GM18507 (cell line): ENCODE results near the gene PARP8.
A peak's percentile ranks its signal among the peaks of the same experiment; 100 is the strongest.

Source experiments
- DNase-seq: peaks from one replicate; pipeline ENCODE4 v3.0.0; 2011; ENCODE audit warnings: low read depth; ENCODE audit not compliant: insufficient read length; ENCODE audit errors: extremely low spot score
- FAIRE-seq: peaks from 2 replicates; lab custom pipeline; 2011; peaks lifted over from hg19 to GRCh38; lab: Jason Lieb, UNC

The PARP8 gene

DNA sequence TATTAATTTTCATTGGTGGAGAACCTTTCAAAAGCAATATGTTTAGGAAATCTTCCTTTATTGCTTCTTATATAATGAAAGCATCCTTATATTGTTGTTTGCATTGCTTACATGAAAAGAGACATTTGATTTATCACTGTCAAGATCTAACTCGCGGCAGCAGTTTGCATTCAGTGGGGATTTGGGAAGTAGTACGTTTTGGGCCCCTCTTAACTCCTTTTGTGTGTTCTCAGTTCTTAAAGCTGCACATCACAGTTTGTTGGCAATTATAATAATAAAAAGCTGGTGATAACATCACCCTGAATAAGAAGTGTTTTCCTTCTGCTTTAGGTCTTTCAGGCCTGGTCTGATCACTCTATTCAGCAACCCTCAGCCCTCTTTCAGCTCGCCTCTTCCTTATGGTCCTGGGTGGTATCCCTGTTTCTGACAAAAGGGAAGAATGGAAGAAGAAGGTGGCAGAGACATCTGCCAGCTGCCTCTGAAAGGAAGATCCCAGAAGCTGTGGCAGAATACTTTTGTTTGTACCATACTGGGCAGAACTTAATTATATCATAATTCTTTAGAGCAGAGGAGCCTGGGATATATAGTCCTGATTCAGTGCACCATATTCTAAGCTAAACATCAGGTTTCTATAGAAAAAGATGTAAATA, 53.7 kb downstream of the PARP8 start:
- DNase-seq (no peak), FAIRE-seq (no peak)

DNA sequence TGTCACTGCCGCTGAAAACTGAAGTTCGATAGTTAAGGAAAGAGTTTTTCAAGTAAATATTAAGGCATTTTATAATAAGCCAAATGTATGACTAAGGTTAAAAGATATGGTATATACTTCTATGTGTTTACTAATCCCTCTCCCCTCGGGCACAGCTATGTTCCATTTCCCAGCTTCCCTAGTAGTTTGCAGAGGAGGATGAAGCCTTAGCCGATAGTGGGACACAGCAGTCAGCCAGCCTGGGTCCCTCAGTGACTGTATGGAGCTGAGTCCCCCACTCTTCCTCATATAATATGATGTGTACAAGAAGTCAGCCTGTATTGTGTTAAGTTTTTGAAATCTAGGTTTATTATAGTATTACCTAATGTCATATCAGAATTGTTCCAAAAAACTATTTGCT, 55.8 kb downstream of the PARP8 start:
- FAIRE-seq (no peak), DNase-seq (no peak)

DNA sequence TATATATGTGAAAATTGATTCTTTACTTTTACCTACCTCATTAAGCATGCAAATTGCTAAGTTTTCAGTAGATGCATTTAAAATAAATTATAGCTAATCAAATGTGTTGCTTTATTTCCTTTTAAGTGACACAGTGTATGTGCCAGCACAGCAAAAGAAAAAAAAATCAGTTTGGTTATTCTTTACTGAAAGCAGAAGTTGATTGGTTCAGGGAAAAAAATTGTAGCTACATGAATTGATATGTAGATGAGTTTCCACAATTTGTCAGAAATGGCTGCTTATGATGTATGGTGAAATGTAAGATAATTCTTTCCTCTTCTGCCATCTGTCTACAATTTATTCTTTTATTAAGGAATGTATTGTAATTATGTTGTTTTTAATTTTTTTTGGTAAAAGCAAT, 57.8 kb downstream of the PARP8 start:
- peak; percentile 33 for FAIRE-seq

DNA sequence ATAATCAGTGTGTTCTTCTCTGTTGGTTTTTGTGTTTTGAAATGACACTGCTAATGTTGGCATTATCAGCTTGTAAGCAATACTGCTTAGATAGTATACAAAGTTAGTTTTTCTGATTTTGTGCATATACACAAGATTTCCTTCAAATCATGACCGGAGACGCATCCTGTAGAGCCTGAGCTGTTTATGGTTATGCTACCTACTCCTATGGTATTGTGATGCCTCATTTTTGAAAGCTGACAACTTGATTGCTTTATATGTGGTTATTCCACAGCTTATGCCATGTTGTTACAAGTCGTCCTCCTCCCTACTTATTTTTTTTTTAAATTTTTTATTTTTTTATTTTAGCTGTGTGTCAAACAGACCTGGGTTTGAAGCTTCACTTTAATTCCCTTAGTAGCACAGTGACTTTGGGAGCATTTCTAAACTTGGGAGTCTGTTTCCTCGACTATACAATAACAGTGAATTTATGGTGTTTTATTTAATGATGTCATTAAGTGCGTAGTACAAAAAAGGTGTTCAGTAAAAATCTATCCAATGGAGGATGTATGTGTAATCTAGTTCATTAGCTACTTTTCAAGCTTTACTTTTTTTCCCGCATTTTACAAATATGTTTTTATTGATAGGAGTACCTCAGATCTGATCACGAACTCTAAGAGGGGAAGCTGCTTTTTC, 59.5 kb downstream of the PARP8 start:
- FAIRE-seq, result no peak
- no peak for DNase-seq

More for the DNA sequence above, 57.8 kb downstream of the PARP8 start:
- no peak for DNase-seq

DNA sequence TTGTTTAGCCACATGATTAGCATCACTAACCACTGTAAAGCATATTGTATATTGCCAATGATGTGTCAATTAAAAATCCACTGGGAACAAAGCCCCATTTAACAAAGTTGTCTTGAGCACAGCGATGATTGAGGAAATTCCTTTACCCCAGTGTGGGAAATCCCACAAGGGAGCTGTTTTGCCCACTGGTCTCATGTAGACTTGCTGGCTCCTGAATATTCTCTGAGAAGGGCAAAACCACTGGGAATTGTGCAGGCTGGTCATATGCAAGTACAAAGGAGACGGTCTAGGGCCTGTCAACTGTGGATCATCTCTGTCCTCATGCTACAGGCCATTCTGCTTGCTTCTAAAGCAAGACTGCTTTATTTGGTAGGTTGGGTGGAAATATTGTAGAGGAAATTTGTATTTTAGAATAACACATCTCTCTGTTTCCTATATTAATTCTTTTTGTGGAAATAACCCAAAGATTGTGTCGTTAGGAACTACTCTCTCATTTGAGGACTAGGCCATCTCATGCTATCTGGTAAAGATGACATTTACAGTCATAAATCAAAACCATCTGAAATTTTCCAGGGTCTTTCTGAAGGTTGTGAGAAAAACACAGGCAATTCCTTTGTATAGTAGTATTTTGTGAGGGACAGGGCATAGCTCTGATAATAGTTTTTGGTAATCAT, 60.2 kb downstream of the PARP8 start:
- FAIRE-seq, result peak; percentile 45
- no peak for DNase-seq

DNA sequence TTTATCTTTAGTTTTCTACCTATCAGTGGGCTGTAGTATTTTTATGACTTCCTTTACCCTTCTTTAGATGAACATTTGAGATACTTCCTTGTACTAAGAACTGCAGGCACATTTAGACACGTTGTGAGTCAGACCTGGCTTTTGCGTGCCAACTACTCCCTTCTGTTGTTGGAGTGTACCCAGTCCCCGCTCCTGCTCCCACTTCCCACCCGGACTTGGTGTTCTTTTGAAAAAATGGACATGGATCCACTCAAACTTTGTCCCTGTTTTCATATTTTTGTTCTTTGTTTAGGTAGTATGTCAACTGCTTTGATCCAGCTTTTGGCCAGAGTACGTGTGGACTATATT, 60.7 kb downstream of the PARP8 start:
- DNase-seq, result no peak

DNA sequence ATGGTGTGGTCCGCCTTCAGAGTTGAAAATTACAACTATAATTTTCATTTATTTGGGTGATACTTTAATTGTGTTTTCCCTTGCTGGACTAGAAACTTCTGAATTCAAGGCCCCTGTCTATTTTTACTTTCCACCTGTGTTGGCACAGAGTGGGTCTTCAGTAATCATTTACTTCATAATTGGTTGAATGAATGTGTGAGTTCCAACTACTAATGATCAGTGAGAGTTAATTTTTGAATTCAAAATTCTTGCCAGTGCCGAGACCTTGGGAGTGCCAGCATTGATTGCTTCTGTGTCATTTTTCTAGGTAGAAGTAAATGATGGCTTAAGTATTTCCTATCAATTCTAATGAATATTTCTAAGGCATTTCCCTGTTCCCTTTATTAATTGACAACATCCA, 61.4 kb downstream of the PARP8 start:
- FAIRE-seq, result no peak
- no peak for DNase-seq

More for the DNA sequence above, 60.7 kb downstream of the PARP8 start:
- no peak for FAIRE-seq

DNA sequence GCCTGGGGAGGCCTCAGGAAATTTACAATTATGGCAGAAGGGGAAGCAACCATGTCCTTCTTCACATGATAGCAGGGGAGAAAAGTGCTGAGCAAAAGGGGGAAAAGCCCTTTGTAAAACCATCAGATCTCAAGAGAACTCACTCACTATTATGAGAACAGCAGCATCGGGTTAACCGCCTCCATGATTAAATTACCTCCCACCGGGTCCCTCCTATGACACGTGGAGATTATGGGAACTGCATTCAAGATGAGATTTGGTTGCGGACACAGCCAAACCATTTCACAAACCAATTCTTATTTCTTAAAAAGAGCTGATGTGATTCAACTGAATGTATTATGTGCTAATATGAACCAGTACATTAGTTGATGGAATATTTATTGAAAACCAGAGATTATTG, 63.9 kb downstream of the PARP8 start:
- FAIRE-seq (no peak), DNase-seq (no peak)

DNA sequence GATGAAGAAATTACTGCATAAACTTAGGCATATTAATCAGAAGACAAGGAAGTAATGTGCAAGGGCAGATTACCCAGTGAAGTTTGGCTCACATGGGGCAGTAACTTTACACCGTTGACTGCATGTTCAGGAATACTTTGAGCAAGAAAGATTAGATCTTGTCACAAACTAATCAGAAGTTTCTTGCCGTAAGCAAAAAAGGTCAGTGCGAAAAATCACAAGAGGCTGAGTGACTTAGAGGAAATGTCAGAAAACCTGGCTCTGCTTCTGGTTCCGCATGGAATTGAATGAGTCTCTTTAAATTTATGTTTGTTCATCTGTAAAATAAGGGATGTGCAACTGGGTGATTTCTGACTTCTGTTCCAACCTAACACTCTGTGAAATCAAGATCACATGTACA, 64.4 kb downstream of the PARP8 start:
- DNase-seq, result no peak
- FAIRE-seq, result no peak

DNA sequence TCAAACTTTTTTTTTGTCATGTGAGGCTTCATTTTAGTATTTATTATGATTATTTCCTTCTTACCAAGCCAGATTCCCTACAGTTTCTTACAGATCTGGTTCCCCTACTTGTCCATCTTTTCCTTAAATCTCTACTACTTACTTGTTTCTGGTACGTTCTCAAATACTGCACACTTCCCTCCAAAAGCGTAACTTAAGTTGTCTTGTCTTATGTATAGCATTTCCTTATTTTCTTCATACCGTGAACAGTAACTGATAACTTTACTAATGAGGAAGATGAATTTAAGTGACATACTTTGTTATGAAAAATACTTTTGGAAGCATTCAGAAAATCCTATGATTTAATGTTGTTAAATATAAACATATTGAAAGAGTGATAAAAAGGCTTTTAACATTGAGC, 67.3 kb downstream of the PARP8 start:
- DNase-seq, result no peak
- no peak for FAIRE-seq

DNA sequence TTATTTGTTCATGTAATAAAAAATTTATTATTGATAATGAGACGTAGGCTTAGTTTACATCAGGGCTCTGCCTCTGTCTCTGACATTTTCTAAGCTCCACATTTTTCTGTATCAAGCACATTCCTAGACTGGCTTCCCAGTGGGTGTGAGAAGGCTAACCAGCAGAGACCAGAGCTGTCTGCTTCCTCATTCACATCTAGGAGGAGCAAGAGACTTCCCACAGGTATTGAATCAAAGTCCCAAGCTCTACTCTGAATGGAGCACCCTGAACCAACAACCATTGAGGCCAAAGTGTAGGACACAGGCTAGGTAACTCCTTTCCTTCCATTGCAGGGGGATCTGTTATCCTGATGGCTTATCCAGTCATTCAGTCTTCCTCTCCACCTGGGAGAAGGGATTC, 72.4 kb downstream of the PARP8 start:
- DNase-seq (no peak), FAIRE-seq (no peak)

DNA sequence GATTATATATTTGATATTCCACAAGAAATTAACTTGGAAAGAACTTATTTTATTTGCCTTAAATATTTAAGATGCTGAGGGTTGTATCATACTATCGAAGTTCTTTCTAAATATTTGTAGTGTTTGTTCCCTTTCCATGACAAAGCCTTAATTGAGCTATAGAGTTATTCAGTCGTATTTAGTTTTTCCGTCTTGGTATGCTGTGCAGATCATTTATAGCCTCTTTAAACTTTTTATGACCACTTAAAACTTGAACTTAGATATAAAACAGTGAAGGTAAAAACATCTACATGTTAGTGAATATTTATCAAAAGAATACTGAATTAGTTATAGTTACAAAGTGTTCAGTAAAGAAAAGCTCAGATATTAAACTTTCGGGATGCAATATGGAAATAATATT, 74.4 kb downstream of the PARP8 start:
- FAIRE-seq (no peak), DNase-seq (no peak)

DNA sequence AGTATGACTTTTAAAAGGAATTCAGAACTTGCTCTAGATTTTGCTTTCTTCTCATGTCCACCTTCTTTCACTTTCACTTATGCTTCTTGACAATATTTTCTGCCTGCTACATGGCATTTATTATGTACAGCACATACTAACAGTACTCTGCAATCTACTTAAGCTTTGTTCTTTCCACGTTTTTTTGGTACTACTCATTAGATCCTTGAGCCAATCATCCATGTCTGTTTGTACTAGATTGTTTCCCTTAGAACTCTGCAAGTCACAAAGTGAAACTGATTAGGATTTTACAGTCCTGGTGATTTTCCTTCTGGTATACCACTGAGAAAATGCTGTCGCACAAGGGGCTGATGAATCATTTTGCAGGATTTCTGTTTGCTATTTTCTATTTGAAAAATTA, 78.3 kb downstream of the PARP8 start:
- DNase-seq (no peak), FAIRE-seq (peak; percentile 81)

DNA sequence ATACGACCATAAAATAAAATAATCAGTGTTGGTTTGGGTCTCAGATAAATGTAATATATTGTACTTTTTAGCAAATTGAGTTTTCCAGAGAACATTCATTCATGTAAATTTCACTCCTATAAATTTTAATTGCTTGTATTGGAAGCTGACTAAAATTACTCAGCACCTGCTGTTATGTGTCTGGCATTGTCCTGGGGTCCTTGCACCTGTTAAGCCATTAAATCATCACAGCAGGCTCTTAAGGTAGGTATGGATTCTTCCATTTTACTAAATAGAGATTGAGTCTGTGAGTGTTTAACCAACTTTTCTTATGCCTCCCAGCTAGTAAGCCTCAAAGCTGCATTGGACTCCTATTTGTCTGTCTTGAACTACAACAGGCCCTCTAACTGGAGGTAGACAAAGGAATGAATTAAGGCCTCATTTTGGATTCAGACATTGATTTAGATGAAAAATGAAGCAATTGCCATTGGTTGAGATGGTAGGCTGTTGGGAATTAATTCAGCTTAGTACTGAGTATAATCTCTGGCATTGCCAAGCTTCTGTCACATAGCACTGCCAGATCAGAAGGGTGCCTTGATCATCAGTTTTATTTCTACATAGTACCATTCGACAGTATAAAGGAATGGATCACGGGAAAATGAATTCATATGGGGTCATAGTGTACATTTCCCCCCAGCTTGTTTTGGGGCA, 78.9 kb downstream of the PARP8 start:
- DNase-seq, result no peak
- FAIRE-seq, result no peak

DNA sequence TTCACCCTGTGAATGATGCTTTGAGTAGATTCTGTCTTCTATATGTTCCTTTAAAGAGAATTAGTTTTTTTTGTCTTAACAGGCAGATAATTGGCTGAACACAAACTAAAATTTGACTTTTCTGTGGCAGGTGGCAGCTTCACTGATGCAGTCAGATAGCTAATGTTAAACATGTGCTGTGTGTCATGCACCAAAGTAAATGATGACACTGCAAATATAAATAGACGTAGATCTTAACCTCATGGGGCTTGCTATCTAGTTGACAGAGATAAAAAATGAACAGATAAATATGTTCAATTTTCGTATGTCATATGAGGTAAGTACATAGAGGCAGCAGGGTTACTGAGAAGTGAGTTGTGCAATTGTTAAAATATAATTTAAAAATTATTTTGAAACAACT, 82.7 kb downstream of the PARP8 start:
- no peak for DNase-seq
- FAIRE-seq, result peak; percentile 5

DNA sequence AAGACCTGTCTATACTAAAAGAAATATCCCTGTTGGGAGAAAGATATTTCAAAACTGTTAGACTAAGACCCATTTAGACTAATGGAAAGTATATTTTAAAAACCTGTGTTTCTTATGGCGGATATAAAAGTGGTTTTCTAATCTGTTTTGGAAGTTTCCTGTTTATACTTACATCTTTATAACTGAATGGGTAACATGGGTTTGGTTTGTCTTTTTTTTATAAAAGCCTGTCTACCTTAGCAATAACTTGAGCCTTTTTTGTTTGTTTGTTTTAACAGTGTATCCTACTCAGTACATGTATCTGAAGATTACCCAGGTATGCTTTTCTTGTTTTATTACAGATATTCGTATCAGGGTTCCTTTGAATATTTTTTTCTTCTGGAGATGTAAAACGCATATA, 83.4 kb downstream of the PARP8 start:
- DNase-seq (no peak), FAIRE-seq (peak; percentile 35)

DNA sequence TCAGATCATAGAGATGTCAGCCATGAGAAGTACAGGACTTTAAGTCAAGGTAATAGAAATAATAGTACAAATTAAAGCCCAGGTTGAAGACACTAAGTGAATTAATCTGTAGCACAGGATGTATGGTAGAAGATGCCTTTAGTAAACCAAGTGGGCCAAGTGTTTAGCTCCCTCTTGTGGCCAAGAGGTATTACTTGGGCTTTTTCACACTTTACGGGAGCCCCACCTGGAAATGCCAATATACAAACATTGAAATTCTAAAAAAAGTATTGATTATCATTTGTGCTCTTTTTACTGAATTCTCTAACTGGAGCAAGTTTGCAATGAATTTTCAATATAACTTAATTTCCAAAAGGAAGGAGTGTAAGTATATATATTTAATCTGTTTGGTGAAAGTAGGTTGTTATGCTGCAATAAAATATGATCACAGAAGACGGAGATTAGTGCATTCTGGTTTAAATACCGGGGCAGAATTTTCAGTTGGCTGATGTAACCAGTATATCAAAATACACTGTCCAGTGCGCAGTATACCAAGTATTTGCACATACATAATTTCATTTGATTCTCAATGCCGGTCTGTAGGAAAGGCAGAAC, 84.7 kb downstream of the PARP8 start:
- peak; percentile 90 for FAIRE-seq
- no peak for DNase-seq

DNA sequence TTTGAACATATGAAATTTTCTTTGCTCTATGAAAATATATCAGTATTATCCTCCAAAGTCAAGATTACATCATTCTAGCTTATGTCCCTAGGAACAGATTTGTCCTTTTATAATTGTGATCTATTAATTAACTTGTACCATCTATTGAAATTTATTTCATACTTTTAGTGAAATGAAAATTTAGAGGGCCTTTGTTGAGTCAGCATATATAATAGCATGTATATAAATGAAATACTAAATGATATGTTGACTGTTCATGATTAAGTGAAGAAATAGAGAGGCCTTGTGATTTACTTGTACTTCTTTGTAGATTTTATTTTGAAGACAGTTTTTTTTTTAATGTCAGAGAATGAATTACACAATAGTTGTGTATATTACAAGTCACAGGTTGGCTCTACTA, 86.4 kb downstream of the PARP8 start:
- peak; percentile 29 for FAIRE-seq
- no peak for DNase-seq

DNA sequence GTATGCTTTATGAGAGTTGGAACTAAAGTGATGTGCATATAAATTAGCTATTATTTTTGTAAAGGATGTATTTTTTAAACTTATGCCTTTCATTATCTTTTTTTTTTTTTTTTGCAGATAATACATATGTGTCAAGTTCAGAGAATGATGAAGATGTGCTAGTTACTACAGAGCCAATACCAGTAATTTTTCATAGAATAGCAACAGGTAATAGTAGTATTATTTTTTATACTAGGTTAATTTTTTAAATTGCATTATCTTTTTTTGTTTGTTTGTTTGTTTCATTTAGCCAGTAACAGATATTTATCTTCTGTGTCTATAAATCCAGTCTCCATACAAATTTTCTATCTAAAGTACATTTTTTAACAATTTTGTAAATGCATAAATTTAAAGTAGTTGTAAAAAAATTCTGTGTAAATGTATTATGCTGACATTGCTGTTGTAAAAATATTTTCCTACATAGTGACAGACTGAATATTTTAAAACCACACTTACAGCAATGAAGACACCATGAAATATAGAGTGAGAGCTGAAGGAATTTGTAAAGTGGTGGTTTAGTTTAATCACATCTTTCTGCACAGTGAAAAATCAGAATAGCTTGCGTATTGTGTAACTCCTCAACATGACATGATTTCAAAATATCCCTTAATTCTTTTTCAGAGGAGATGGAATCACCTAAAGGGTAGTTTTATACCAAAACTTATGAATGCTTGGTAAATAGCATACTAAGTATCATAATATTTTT, 93.3 kb downstream of the PARP8 start:
- FAIRE-seq (no peak), DNase-seq (no peak)

DNA sequence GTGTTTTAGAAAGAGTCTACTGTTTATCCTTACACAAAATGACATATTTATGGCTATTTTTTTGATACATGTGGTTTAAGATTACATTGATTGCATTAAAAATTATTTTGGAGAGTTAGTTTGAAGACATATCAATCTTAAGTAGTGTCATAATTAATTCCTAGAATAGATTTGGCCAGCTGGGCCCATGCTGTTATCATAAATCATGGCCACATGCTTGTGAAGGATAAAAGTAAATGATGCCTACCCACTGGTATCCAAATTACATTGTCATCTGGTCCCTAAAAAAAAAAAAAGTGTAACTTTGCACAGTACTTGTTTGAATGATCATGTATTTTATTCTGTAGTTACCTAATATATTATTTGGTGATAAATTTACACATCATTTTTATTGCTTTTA, 96.9 kb downstream of the PARP8 start:
- DNase-seq (no peak), FAIRE-seq (no peak)
